ENCODE data around the gene DCUN1D1.

Gene DCUN1D1

GRCh38 chr3:182889948-182890629, 90.2 kb downstream of the DCUN1D1 start:
- no peak for TF ChIP-seq GABPA (IDR thresholded peaks at IDR 0.05; ENCODE audit: low read depth)
- Histone ChIP-seq H3K4me3 (replicated peaks; ENCODE audit: insufficient read depth, low read length) (no peak overlapping the region), H3K27ac (replicated peaks) (no peak overlapping the region), H3K27me3 (ENCODE audit: insufficient read depth, poor library complexity, severe bottlenecking) (no peaks in the 10 kb centered on the region)
- DNase-seq (ENCODE audit: low read depth in 1 of 2, low spot score in 1 of 2): no peak
